Muscle layer of duodenum (tissue), 2 donors: Measurements from ENCODE around the gene NOD2.

Source experiments
- H3K27ac ChIP-seq: one replicate; pipeline ENCODE4 v1.7.0; 2013; ENCODE audit warnings: mild to moderate bottlenecking, low read length
- H3K27me3 ChIP-seq: one replicate; pipeline ENCODE4 v1.7.0; 2013; ENCODE audit warnings: low read depth, mild to moderate bottlenecking, control low read depth, low read length
- H3K36me3 ChIP-seq, 2 donors: one replicate each; pipeline ENCODE4 v1.7.0; 2013; ENCODE audit warnings: low read length in 2 of 2, control low read depth in 1 of 2, mild to moderate bottlenecking in 1 of 2; ENCODE audit not compliant: insufficient read depth in 2 of 2, control insufficient read depth in 1 of 2
- H3K4me1 ChIP-seq, 2 donors: one replicate each; pipeline ENCODE4 v1.7.0; 2013; ENCODE audit warnings: low read length in 2 of 2, mild to moderate bottlenecking in 2 of 2, control low read depth in 1 of 2, moderate library complexity in 1 of 2; ENCODE audit not compliant: insufficient read depth in 2 of 2, control insufficient read depth in 1 of 2
- H3K4me3 ChIP-seq, 2 donors: one replicate each; pipeline ENCODE4 v1.7.0; 2013; ENCODE audit warnings: low read length in 2 of 2, low read depth in 1 of 2, mild to moderate bottlenecking in 1 of 2
- H3K9me3 ChIP-seq, 2 donors: one replicate each; pipeline ENCODE4 v1.7.0; 2013; ENCODE audit warnings: low read length in 2 of 2, control low read depth in 1 of 2, mild to moderate bottlenecking in 1 of 2; ENCODE audit not compliant: control insufficient read depth in 1 of 2
- donor health status: healthy.

Gene NOD2

DNA sequence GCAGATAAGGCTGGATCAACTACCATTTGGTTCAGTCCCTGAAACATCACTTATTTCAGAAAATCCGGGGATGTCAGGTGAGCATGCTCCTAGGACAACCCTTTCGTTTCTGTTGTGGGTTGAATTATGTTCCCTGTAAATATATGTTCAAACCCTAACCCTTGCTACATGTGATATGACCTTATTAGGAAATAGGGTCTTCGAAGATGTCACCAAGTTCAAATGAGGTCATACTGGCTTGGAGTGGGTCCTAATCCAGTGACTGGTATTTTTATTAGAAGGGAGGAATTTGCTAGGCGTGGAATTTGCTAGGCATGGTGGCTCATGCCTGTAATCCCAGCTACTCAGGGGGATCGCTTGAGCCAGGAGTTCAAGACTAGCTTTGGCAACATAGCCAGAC, 33.6 kb upstream of the NOD2 start:
- Histone ChIP-seq H3K9me3 (no peaks in the 10 kb centered on the region), H3K4me3 (no peak overlapping the region), H3K36me3 (no peaks in the 10 kb centered on the region), H3K27me3 (no peaks in the 10 kb centered on the region), H3K27ac (no peak overlapping the region), H3K4me1 (peaks cover 0 to under 1% of the 10 kb centered on the region in 2 donors)

DNA sequence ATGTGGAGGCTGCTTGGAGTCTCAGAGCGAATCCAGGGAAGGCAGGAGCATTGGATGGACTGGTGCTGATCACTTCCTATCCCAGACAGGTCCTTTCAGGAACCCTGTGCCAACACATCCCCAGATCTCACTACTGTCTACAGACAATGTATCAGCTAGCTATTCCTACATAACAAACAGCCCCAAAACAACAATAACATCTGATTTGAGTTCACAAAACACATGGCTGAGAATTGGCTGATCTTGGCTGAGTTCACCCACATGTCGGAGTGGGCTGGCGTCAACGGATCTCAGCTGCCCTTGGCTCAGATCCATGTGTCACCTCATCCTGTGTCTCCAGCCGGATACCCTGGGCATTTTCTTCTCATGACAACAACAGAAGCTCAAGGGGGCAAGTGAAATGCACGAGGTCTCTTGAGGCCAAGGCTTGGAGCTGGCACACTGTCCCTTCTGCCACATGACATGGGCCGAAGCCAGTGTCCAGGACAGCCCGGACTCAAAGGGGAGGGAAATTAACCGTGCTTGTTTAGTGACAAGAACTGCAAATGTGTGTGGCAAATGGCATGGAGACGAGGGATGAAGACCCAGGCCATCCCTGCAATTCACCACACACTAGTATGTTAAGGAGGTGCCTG, 31.0 kb upstream of the NOD2 start:
- no peak overlapping the region for H3K27ac ChIP-seq
- H3K27me3 ChIP-seq, result no peaks in the 10 kb centered on the region
- H3K4me1 ChIP-seq, result peaks cover 0 to 5% of the 10 kb centered on the region in 2 donors
- H3K4me3 ChIP-seq, result no peak overlapping the region
- H3K9me3 ChIP-seq, result no peaks in the 10 kb centered on the region
- H3K36me3 ChIP-seq, result no peaks in the 10 kb centered on the region

DNA sequence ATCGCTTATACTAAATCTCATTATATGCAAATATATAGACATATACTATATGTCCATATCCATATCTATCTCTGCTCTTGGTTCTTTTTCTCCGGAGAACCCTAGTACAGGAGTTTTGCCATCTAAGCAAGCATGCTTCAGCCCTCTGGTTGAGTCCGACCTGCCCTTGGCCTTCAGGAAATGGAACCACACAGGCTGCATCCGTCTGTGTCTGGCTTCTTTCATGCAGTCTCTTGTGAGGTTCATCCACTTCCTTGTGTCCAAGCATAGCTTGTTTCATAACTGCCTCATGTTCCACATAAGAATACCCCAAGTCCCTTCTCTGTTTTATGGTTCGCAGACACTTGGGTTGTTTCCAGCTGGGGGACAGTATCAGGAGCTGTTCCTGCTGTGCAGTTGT, 29.1 kb upstream of the NOD2 start:
- H3K9me3 ChIP-seq, result no peaks in the 10 kb centered on the region
- H3K36me3 ChIP-seq, result no peaks in the 10 kb centered on the region
- H3K4me1 ChIP-seq, result peaks cover 0 to 15% of the 10 kb centered on the region in 2 donors
- H3K27me3 ChIP-seq, result no peaks in the 10 kb centered on the region
- no peak overlapping the region for H3K27ac ChIP-seq
- no peak overlapping the region for H3K4me3 ChIP-seq

DNA sequence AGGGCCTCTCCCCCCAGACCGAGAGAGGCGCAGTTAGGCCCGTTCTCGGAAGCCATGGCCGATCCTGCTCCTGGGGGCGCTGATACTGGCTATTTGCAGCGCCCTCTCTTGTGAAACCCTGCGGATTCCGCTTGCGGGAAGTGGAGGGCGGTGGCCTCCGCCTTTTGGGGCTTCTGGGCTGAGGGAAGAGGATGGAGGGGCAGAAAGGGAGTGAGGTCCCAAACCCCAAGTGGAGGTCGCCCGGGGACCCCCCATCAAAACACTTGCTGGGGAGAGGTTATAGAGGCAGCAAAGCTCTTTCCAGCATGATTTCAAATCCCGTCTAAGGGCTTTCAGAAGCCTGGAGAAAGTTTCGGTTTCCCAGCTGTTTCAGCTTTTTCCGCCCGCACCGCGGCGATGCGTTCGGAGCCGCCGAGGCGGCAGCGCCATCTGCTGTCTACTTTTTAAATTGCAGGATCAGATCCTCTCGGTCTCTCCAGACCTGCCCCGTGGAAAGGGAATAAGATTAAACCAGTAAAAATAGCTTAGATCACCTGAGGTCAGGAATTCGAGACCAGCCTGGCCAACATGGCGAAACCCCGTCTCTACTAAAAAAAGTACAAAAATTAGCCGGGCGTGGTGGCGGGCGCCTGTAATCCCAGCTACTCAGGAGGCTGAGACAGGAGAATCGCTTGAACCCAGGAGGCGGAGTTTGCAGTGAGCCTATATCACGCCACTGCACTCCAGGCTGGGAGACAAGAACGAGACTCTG, 28.1 kb upstream of the NOD2 start:
- H3K27ac ChIP-seq, result peak overlapping the region; percentile 33
- H3K36me3 ChIP-seq, result no peaks in the 10 kb centered on the region
- no peaks in the 10 kb centered on the region for H3K9me3 ChIP-seq
- H3K4me1 ChIP-seq, result peaks cover 0 to 15% of the 10 kb centered on the region in 2 donors
- no peaks in the 10 kb centered on the region for H3K27me3 ChIP-seq
- H3K4me3 ChIP-seq, result peak overlapping the region; percentile 64 to 67

DNA sequence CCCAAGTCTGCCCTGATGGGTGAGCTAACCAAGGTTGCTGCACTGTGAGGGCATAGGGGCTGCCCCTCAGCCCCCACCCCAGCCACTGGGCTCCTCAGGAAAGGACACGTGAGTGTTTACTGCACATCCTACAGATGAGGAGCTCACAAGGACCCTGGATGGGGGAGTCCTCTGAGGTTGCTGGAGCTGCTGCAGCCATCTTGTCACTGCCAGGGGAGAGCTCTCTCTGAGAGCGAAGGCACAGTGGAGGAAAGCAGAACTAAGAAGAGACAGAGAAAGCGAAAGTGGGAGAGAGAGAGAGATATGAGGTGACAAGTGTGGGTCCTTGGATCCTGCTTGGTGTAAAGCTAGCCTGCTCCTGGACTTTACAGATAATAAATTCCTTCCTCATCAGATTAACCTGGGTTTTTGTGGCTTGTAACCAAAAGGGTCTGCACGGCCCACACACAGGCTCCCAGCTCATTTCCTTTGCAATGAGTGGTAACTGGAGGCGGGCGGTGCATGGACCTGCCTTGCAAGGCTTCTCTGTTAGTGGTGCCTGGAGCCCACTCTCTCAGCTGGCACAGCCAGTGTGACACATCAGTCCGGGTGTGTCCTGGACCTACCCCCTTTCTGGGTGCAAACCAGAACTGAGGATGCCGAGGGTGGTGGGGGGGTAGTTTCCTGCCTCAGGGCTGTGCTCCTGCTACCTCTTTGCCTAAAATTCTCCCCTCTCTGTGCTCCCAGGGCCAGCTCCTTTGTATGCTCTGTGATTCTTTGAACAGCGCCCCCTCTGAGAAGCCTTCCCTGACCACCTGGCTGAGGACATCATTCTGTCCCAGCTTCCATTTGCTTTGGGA, 26.5 kb upstream of the NOD2 start:
- Histone ChIP-seq H3K4me1 (peaks cover 0 to 15% of the 10 kb centered on the region in 2 donors), H3K9me3 (peaks cover 3 to 4% of the 10 kb centered on the region in 2 donors), H3K27me3 (no peaks in the 10 kb centered on the region), H3K4me3 (no peak overlapping the region), H3K27ac (no peak overlapping the region), H3K36me3 (peaks cover 0 to 1% of the 10 kb centered on the region in 2 donors)

DNA sequence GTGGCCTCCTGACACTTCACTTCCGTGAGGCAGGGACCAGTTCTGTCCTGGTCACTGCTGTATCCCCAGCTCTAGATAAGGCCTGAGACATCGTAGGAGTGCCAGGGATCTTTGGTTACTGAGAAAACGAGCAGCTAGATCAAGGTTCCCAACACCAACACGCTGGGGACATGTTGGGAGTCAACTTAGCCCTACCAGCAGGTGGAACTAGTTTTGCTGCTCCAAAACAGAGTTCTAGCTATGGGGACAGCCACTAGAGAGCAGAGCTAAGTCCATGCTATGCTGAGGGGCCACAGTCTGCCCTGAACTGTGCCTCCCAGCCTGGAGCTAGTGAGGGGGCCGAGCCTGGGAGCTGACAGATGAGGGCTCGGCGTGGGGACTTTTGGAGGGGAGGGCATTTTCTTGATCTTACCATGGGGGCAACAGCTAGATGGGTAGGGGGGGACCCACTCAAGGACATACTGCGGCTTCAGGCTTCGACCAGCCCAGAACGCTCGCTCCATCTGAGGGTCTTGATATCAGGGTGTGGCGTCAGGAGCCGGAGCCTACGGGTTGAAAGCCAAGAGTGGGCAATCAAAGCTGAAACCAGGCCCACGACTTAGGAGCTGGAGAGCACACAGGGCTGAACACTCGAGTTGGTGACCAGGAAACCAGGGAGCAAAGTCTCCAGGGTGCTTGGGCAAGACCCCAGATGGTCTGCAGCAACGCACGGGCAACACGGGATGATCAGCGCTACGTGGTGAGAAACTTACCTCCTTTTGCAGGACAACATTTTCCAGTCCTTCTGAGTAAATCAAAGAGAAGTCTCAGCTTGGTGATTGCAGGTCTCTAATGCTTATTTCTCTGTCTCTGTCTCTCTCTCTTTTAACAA, 25.7 kb upstream of the NOD2 start:
- no peak overlapping the region for H3K27ac ChIP-seq
- peaks cover 10 to 11% of the 10 kb centered on the region in 2 donors for H3K9me3 ChIP-seq
- no peak overlapping the region for H3K4me3 ChIP-seq
- peaks cover 0 to 15% of the 10 kb centered on the region in 2 donors for H3K4me1 ChIP-seq
- H3K36me3 ChIP-seq, result peaks cover 0 to 8% of the 10 kb centered on the region in 2 donors
- no peaks in the 10 kb centered on the region for H3K27me3 ChIP-seq

DNA sequence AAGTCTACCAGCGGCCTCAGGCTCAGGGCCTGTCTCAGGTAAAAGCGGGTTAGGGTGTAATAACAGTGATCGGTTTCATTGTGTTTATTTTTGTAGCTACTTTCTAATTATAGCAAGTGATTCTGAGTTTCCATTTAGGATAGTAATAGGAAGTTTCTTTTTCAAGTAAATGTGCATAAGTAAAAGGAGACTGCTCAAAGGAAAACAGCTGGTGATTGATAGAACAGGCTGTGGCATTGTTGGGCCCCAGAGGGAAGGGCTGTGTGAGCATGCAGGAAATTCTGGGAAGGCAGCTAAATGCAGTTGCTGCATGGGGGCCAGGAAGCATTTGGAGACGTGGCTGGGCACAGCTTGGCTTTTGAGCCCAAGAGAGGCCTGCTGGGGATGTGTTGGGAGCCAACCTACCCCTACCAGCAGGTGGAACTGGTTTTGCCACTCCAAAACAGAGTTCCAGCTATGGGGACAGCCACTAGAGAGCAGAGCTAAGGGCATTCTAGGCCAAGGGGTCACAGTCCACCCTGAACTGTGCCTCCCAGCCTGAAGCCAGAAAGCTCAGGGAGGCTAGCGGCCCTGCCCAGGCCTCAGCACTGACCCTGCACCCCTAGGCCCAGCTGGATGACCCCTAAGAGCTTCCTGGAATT, 24.9 kb upstream of the NOD2 start:
- Histone ChIP-seq H3K27ac (no peak overlapping the region), H3K27me3 (no peaks in the 10 kb centered on the region), H3K9me3 (peaks cover 10 to 11% of the 10 kb centered on the region in 2 donors), H3K4me3 (no peak overlapping the region), H3K36me3 (peaks cover 0 to 10% of the 10 kb centered on the region in 2 donors), H3K4me1 (peaks cover 0 to 15% of the 10 kb centered on the region in 2 donors)

DNA sequence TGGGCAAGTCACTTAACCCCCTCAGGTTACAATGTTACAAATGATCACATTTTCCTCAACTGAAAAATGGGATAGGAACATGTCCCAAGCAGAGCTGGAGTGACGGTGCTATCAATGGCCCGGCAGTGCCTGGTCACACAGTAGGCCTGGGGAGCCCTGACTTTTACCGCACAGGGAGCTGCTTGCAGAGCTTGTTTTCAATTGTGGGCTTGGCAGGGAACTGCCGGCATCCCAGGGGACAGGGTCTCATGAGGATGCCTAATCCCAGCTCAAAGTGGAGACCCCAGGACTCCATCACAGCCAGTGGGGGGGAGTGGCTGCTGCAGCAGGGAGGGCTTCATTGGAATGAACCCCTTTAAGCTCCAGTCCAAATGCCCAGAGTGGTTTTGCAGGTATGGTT, 23.7 kb upstream of the NOD2 start:
- Histone ChIP-seq H3K36me3 (peaks cover 0 to 10% of the 10 kb centered on the region in 2 donors), H3K27ac (no peak overlapping the region), H3K4me1 (peaks cover 0 to 15% of the 10 kb centered on the region in 2 donors)

DNA sequence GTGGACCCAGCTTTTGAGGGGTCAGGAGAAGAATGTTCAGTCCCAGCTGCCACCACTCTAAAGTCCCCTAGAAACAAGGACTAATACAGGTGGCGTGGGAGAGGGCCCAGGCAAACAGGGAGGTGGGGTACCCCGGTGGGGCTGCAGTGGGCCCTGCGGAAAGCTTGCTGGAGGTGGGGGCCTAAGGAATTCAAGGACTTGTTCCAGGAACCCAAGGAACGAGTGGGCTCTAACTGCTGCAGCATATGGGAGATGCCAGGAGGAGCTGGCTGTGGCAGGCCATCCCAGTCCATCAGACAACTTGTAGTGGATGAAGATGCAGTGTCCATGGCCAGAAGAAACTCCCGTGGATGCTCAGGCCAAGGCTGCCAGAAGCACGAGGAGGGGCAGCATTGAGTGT, 22.9 kb upstream of the NOD2 start:
- no peaks in the 10 kb centered on the region for H3K27me3 ChIP-seq
- H3K27ac ChIP-seq, result no peak overlapping the region
- H3K4me3 ChIP-seq, result no peak overlapping the region
- peaks cover 0 to 10% of the 10 kb centered on the region in 2 donors for H3K36me3 ChIP-seq
- peaks cover 0 to 10% of the 10 kb centered on the region in 2 donors for H3K4me1 ChIP-seq
- H3K9me3 ChIP-seq, result peaks cover 10 to 11% of the 10 kb centered on the region in 2 donors

More for the DNA sequence above, 23.7 kb upstream of the NOD2 start:
- H3K27me3 ChIP-seq, result no peaks in the 10 kb centered on the region
- peaks cover 10 to 11% of the 10 kb centered on the region in 2 donors for H3K9me3 ChIP-seq
- no peak overlapping the region for H3K4me3 ChIP-seq

DNA sequence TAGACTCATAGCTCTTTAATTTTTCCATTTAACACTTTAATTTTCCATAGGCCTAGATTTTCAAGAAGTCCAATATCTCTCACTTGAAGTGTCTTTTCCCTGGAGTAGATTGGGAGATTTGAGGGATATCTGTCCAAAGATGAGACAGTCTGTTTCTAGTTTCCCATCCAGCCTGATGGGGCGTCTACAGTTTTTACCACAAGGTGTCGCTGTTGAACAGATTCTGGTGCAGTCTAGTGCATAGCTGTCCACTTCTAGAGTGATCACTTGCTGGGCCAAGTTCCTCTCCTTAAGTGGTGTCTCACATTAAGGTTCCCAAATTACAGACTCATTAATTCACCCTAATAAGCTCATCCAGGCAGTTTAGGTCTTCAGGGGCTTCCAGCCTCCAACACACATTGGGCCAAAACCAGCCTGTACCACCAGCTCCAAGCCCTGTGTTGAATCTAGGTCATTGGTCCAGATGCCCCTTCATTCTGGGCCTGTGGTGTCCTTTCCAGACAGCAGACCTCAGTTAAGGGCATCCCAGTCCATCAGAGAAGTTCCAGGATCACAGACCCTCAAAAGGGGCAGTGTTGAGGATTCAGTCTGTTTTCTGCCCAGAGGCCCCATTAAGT, 21.7 kb upstream of the NOD2 start:
- H3K27me3 ChIP-seq, result no peaks in the 10 kb centered on the region
- peaks cover 10 to 11% of the 10 kb centered on the region in 2 donors for H3K9me3 ChIP-seq
- peaks cover 0 to 10% of the 10 kb centered on the region in 2 donors for H3K4me1 ChIP-seq
- H3K27ac ChIP-seq, result no peak overlapping the region
- H3K4me3 ChIP-seq, result peak overlapping the region in 1 of 2 donors; percentile 13
- peaks cover 0 to 10% of the 10 kb centered on the region in 2 donors for H3K36me3 ChIP-seq
